SK-N-SH (cell line): Measurements from ENCODE around the gene CFAP74. TPM values are rescaled to one million over a fixed set of nuclear protein-coding genes. Genes with fewer than 3 reads are reported as not detected.

Experiments used
- CTCF ChIA-PET: fragments of 300-600, 350-600 bp; formaldehyde crosslinking; extraction: SDS; loops from one replicate; lab custom pipeline; 2021; lab: Yijun Ruan, JAX
- POLR2A ChIA-PET: fragments of 350-600 bp; sonication (Branson Sonifier 250); formaldehyde crosslinking; extraction: SDS; loops from one replicate; lab custom pipeline; 2020; ENCODE audit warnings: antibody characterized with exemption, inconsistent platforms; lab: Yijun Ruan, JAX
- DNase-seq: peaks from one replicate; pipeline ENCODE4 v3.0.0; 2012
- H2AFZ ChIP-seq: fragments of 200-600 bp; sonication (generic); 2 replicates; pipeline ENCODE4 v1.8.1; 2016; ENCODE audit warnings: antibody characterized with exemption, mild to moderate bottlenecking, low read depth
- H3F3A ChIP-seq: fragments of 200-600 bp; sonication (generic); replicated peaks from 2 replicates; pipeline ENCODE3; 2016; ENCODE audit warnings: antibody characterized with exemption, mild to moderate bottlenecking; ENCODE audit not compliant: insufficient read depth
- H3K27ac ChIP-seq, 2 experiments: fragments of 200-500 bp in 1 of 2; fragments of 200-600 bp in 1 of 2; sonication (Bioruptor generic) in 1 of 2; sonication (generic), shearing (Covaris generic) in 1 of 2; 2 replicates each; pipeline versions ENCODE4 v1.5.1 to v1.6.1; 2014 to 2016; ENCODE audit warnings: low read depth in 2 of 2, inconsistent platforms in 1 of 2, low read length in 1 of 2, mild to moderate bottlenecking in 1 of 2, mixed read lengths in 1 of 2
- H3K27me3 ChIP-seq: fragments of 200-600 bp; sonication (generic), shearing (Covaris generic); 2 replicates; pipeline ENCODE4 v1.6.1; 2016; ENCODE audit warnings: mixed run types; ENCODE audit not compliant: insufficient read depth
- H3K36me3 ChIP-seq, 2 experiments: fragments of 200-500 bp in 1 of 2; fragments of 200-600 bp in 1 of 2; sonication (Bioruptor generic) in 1 of 2; sonication (generic) in 1 of 2; replicated peaks in 1 of 2; 2 replicates each; pipeline versions ENCODE3 to v1.5.1; 2014 to 2016; ENCODE audit warnings: low read length in 1 of 2, mild to moderate bottlenecking in 1 of 2; ENCODE audit not compliant: insufficient read depth in 2 of 2, control insufficient read depth in 1 of 2
- H3K4me1 ChIP-seq, 2 experiments: fragments of 200-500 bp in 1 of 2; fragments of 200-600 bp in 1 of 2; sonication (Bioruptor generic) in 1 of 2; sonication (generic), shearing (Covaris generic) in 1 of 2; 2 replicates each; pipeline versions ENCODE4 v1.5.1 to v1.6.1; 2014 to 2016; ENCODE audit warnings: low read depth in 1 of 2, low read length in 1 of 2, mixed run types in 1 of 2; ENCODE audit not compliant: insufficient read depth in 2 of 2, control insufficient read depth in 1 of 2
- H3K4me2 ChIP-seq: fragments of 200-600 bp; sonication (generic), shearing (Covaris generic); 2 replicates; pipeline ENCODE4 v1.6.1; 2017; ENCODE audit warnings: mixed run types
- H3K4me3 ChIP-seq, 2 experiments: fragments of 200-500 bp in 1 of 2; fragments of 200-600 bp in 1 of 2; sonication (Bioruptor generic) in 1 of 2; sonication (generic), shearing (Covaris generic) in 1 of 2; 2 replicates each; pipeline versions ENCODE4 v1.5.1 to v1.8.1; 2014 to 2016; ENCODE audit warnings: low read depth in 2 of 2, inconsistent platforms in 1 of 2, low read length in 1 of 2, mild to moderate bottlenecking in 1 of 2, mixed read lengths in 1 of 2, moderate library complexity in 1 of 2
- H3K79me2 ChIP-seq: fragments of 200-600 bp; sonication (generic); 2 replicates; pipeline ENCODE4 v1.8.1; 2017; ENCODE audit warnings: mild to moderate bottlenecking; ENCODE audit not compliant: insufficient read depth
- H3K9ac ChIP-seq: fragments of 200-600 bp; sonication (generic); 2 replicates; pipeline ENCODE4 v1.6.1; 2017; ENCODE audit warnings: mixed run types
- H3K9me2 ChIP-seq: fragments of 200-600 bp; sonication (generic); 2 replicates; pipeline ENCODE4 v1.6.1; 2017; ENCODE audit warnings: mixed run types
- H3K9me3 ChIP-seq: fragments of 200-600 bp; sonication (generic); 2 replicates; pipeline ENCODE4 v1.6.1; 2017; ENCODE audit warnings: mixed run types, mild to moderate bottlenecking, moderate library complexity
- H4K20me1 ChIP-seq: fragments of 200-600 bp; sonication (generic); 2 replicates; pipeline ENCODE4 v1.6.1; 2017; ENCODE audit warnings: mild to moderate bottlenecking, mixed run types; ENCODE audit not compliant: insufficient read depth
- ELF1 ChIP-seq: IDR thresholded peaks from 2 replicates; pipeline ENCODE4 v1.4.0; 2012
- EZH2phosphoT487 ChIP-seq: fragments of 200-600 bp; sonication (generic); IDR thresholded peaks from 2 replicates; pipeline ENCODE4 v1.6.1; 2017; ENCODE audit warnings: low read depth, mixed run types, mild to moderate bottlenecking, antibody characterized with exemption, moderate library complexity, borderline replicate concordance
- FOSL2 ChIP-seq: IDR thresholded peaks from 2 replicates; pipeline ENCODE4 v1.4.0; 2012; ENCODE audit warnings: low read depth, mild to moderate bottlenecking, moderate library complexity, borderline replicate concordance
- FOXM1 ChIP-seq: IDR thresholded peaks from 2 replicates; pipeline ENCODE4 v1.4.0; 2012; ENCODE audit warnings: low read depth, mild to moderate bottlenecking
- GABPA ChIP-seq: IDR thresholded peaks from 2 replicates; pipeline ENCODE4 v1.4.0; 2012; ENCODE audit warnings: low read depth, mild to moderate bottlenecking
- JUND ChIP-seq: IDR thresholded peaks from 2 replicates; pipeline ENCODE4 v1.4.0; 2012
- MEF2A ChIP-seq: IDR thresholded peaks from 2 replicates; pipeline ENCODE4 v1.4.0; 2012; ENCODE audit warnings: low read depth, borderline replicate concordance
- MXI1 ChIP-seq: IDR thresholded peaks from 2 replicates; pipeline ENCODE4 v1.6.1; 2012; ENCODE audit warnings: mild to moderate bottlenecking, low read depth, low read length, improper control_type of control experiment
- NFIC ChIP-seq: IDR thresholded peaks from 2 replicates; pipeline ENCODE4 v1.4.0; 2012; ENCODE audit warnings: borderline replicate concordance
- NRF1 ChIP-seq: IDR thresholded peaks from 2 replicates; pipeline ENCODE4 v1.6.1; 2012; ENCODE audit warnings: low read depth, mild to moderate bottlenecking, low read length
- POLR2AphosphoS5 ChIP-seq: IDR thresholded peaks from 2 replicates; pipeline ENCODE4 v1.6.1; 2012; ENCODE audit warnings: low read depth, low read length
- RAD21 ChIP-seq: IDR thresholded peaks from 2 replicates; pipeline ENCODE4 v1.6.1; 2012; ENCODE audit warnings: mild to moderate bottlenecking, low read length
- RFX5 ChIP-seq: IDR thresholded peaks from 2 replicates; pipeline ENCODE4 v1.6.1; 2012; ENCODE audit warnings: mild to moderate bottlenecking, improper control_type of control experiment, low read length
- SIN3A ChIP-seq: IDR thresholded peaks from 2 replicates; pipeline ENCODE4 v1.6.1; 2012; ENCODE audit warnings: low read depth, mild to moderate bottlenecking, low read length, moderate library complexity, borderline replicate concordance
- SMC3 ChIP-seq: IDR thresholded peaks from 2 replicates; pipeline ENCODE4 v1.6.1; 2012; ENCODE audit warnings: low read depth, low read length, improper control_type of control experiment
- WGBS: methylation state at CpG from one replicate; pipeline ENCODE4 v1.1.6; 2017; ENCODE audit warnings: low lambda C conversion rate; 5-methylcytosine and 5-hydroxymethylcytosine counted together
- polyA plus RNA-seq, 3 experiments: library from polyadenylated mRNA; depleted of rRNA; stranded (reverse); fragments of >200 nt; gene quantifications; 2 replicates each; pipeline ENCODE4 v1.2.3, GENCODE V29; 2012
- TF ChIP-seq, protein P1 (sequence below): fragments of 150-350 bp; IDR thresholded peaks from 2 replicates; pipeline ENCODE4 v1.6.1; 2016; ENCODE audit warnings: mild to moderate bottlenecking, low read depth, low read length
- TF ChIP-seq, protein P2 (sequence below): IDR thresholded peaks from 2 replicates; pipeline ENCODE4 v1.4.0; 2012; ENCODE audit warnings: low read depth, borderline replicate concordance
- TF ChIP-seq, protein P3 (sequence below): IDR thresholded peaks from 2 replicates; pipeline ENCODE4 v1.4.0; 2012; ENCODE audit warnings: low read depth

The CFAP74 gene
- polyA plus RNA-seq, 1 of the 3 experiments (the other 2 are of a cell fraction) = not detected

DNA sequence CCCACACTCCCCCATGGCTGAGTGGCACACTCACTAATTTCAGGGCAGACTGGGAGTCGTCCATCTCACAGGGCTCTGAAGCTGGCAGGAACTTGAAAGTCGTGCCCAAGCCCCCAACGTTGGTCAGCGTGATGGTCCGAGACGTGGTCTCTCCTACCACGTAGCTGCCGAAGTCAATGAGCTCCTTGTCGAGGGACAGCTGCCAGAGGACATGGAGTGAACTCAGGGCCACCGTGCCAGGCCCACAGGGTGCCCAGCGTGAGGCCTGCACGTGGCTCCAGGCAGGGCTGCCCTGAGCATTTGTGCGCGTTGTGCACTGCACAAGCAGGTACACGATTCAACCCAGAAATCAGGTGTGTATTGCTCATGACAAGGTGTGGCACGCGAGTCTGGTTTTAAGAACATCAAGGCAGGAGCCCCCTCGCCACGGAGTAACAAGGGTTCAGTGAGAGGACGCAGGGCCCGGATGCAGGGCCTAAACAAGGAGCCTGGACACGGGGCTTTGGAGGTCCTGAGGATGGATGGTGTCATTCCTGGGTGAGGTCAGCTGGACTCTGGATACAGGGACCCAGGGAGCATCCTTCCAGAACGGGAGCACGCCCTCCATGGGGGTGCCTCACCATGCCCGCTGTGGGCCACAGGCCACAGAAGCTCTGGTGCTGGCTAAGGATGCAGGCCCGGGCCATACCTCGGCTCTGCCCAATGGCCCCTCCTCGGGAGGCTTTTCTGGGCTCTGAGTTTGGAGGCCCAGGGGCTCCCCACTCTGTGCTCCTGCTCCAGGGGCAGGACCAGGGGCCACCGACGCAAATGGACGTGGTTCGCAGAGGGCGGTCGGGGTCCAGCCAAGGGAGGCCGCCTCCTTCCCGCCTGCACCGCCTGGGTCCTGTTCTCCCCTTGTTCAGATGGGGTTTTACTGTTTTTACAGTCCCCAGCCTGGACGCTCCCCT lies 46.7 kb downstream of the CFAP74 start:
- Histone ChIP-seq H2AFZ (no peak overlapping the region), H3K4me3 (no peak overlapping the region), H4K20me1 (no peaks in the 10 kb centered on the region), H3K9me3 (no peaks in the 10 kb centered on the region), H3K27me3 (no peaks in the 10 kb centered on the region), H3F3A (no peaks in the 10 kb centered on the region), H3K27ac (no peak overlapping the region), H3K9ac (no peak overlapping the region), H3K79me2 (no peaks in the 10 kb centered on the region), H3K9me2 (no peaks in the 10 kb centered on the region), H3K36me3 (no peaks in the 10 kb centered on the region), H3K4me2 (no peak overlapping the region), H3K4me1 (peaks cover 0 to 5% of the 10 kb centered on the region in 2 experiments; a peak in 1 of 4 replicates)
- 77% methylated on average over 20 of the region's 38 CpGs for WGBS
- ChIA-PET CTCF (interaction anchor here (0.6 to 10.4 kb wide), 4 partner anchors 11 to 86 kb away, joined by 3 to 268 read pairs (median 3); no protein-coding TSS in a partner anchor), POLR2A (no interaction called here)
- no peak for DNase-seq
- TF ChIP-seq, protein P1, sequence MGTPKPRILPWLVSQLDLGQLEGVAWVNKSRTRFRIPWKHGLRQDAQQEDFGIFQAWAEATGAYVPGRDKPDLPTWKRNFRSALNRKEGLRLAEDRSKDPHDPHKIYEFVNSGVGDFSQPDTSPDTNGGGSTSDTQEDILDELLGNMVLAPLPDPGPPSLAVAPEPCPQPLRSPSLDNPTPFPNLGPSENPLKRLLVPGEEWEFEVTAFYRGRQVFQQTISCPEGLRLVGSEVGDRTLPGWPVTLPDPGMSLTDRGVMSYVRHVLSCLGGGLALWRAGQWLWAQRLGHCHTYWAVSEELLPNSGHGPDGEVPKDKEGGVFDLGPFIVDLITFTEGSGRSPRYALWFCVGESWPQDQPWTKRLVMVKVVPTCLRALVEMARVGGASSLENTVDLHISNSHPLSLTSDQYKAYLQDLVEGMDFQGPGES = no peak
- no peak for TF ChIP-seq FOSL2
- TF ChIP-seq MEF2A = no peak
- TF ChIP-seq, protein P2, sequence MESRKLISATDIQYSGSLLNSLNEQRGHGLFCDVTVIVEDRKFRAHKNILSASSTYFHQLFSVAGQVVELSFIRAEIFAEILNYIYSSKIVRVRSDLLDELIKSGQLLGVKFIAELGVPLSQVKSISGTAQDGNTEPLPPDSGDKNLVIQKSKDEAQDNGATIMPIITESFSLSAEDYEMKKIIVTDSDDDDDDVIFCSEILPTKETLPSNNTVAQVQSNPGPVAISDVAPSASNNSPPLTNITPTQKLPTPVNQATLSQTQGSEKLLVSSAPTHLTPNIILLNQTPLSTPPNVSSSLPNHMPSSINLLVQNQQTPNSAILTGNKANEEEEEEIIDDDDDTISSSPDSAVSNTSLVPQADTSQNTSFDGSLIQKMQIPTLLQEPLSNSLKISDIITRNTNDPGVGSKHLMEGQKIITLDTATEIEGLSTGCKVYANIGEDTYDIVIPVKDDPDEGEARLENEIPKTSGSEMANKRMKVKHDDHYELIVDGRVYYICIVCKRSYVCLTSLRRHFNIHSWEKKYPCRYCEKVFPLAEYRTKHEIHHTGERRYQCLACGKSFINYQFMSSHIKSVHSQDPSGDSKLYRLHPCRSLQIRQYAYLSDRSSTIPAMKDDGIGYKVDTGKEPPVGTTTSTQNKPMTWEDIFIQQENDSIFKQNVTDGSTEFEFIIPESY = no peak
- TF ChIP-seq SMC3 = no peak
- TF ChIP-seq, protein P3, sequence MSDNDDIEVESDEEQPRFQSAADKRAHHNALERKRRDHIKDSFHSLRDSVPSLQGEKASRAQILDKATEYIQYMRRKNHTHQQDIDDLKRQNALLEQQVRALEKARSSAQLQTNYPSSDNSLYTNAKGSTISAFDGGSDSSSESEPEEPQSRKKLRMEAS = no peak
- no peak for TF ChIP-seq SIN3A
- no peak for TF ChIP-seq NRF1
- TF ChIP-seq EZH2phosphoT487 = no peak
- TF ChIP-seq RFX5 = no peak
- TF ChIP-seq ELF1 = no peak
- no peak for TF ChIP-seq MXI1
- TF ChIP-seq FOXM1 = no peak
- TF ChIP-seq NFIC = no peak
- TF ChIP-seq JUND = no peak
- no peak for TF ChIP-seq POLR2AphosphoS5
- no peak for TF ChIP-seq RAD21
- no peak for TF ChIP-seq GABPA
